H1 (cell line): ENCODE results near the gene OTOS. TPM values are rescaled to one million over a fixed set of nuclear protein-coding genes. Genes with fewer than 3 reads are reported as not detected.

ENCODE experiments used
- CTCF ChIA-PET: fragments of 300-600 bp; sonication (Branson Sonifier 250); formaldehyde crosslinking; loops from one replicate; lab custom pipeline; 2021; ENCODE audit not compliant: partially characterized antibody; lab: Charles Lee
- POLR2A ChIA-PET: fragments of 300-600 bp; sonication (Branson Sonifier 250); formaldehyde crosslinking; loops from one replicate; lab custom pipeline; 2021; ENCODE audit warnings: inconsistent platforms; ENCODE audit not compliant: partially characterized antibody; lab: Charles Lee
- DNase-seq, 2 experiments: peaks; one replicate each; pipeline versions ENCODE4 v3.0.0 to v3.0.0-alpha.2; 2010 to 2022; ENCODE audit warnings: low spot score in 2 of 2, low read depth in 1 of 2, mixed read lengths in 1 of 2
- FAIRE-seq: peaks from 2 replicates; lab custom pipeline; 2011; peaks lifted over from hg19 to GRCh38; lab: Jason Lieb, UNC
- H2AFZ ChIP-seq: 2 replicates; pipeline ENCODE4 v1.8.1; 2012; ENCODE audit warnings: low read length, inconsistent platforms
- H2AK5ac ChIP-seq: 2 replicates; pipeline ENCODE4 v1.6.1; 2013; ENCODE audit warnings: low read depth, low read length
- H2BK120ac ChIP-seq: replicated peaks from 2 replicates; pipeline ENCODE3; 2013; ENCODE audit warnings: low read depth, low read length, inconsistent platforms
- H2BK12ac ChIP-seq: 2 replicates; pipeline ENCODE4 v1.6.1; 2013; ENCODE audit warnings: low read depth, low read length
- H2BK15ac ChIP-seq: 2 replicates; pipeline ENCODE4 v1.6.1; 2013; ENCODE audit warnings: low read length
- H2BK20ac ChIP-seq: 2 replicates; pipeline ENCODE4 v1.6.1; 2013; ENCODE audit warnings: low read length
- H2BK5ac ChIP-seq: 2 replicates; pipeline ENCODE4 v1.6.1; 2013; ENCODE audit warnings: low read depth, low read length
- H3K14ac ChIP-seq: 2 replicates; pipeline ENCODE4 v1.6.1; 2013; ENCODE audit warnings: inconsistent platforms; ENCODE audit not compliant: insufficient read length
- H3K18ac ChIP-seq: 2 replicates; pipeline ENCODE4 v1.6.1; 2013; ENCODE audit warnings: low read length; ENCODE audit errors: extremely low read depth
- H3K23ac ChIP-seq: 2 replicates; pipeline ENCODE4 v1.6.1; 2013; ENCODE audit warnings: inconsistent platforms; ENCODE audit not compliant: insufficient read length
- H3K23me2 ChIP-seq: 2 replicates; pipeline ENCODE4 v1.6.1; 2013; ENCODE audit warnings: low read depth, low read length
- H3K27ac ChIP-seq: 2 replicates; pipeline ENCODE4 v1.6.1; 2011; ENCODE audit warnings: low read depth, low read length, inconsistent platforms
- H3K27me3 ChIP-seq, 4 experiments: replicated peaks in 1 of 4; 1 replicate in 1 of 4; 2 replicates in 3 of 4; pipeline versions ENCODE4 v1.6.1 to v1.8.1; 2011 to 2013; ENCODE audit warnings: low read length in 3 of 4, mild to moderate bottlenecking in 3 of 4, inconsistent platforms in 2 of 4, mixed read lengths in 2 of 4, moderate library complexity in 1 of 4; ENCODE audit not compliant: control insufficient read depth in 3 of 4, insufficient read depth in 3 of 4; ENCODE audit errors: extremely low read depth in 1 of 4
- H3K36me3 ChIP-seq, 4 experiments: 2 replicates each; pipeline versions ENCODE4 v1.6.1 to v1.8.1; 2011 to 2013; ENCODE audit warnings: mild to moderate bottlenecking in 4 of 4, low read length in 3 of 4, moderate library complexity in 2 of 4, control low read depth in 1 of 4, inconsistent platforms in 1 of 4; ENCODE audit not compliant: insufficient read depth in 4 of 4, control insufficient read depth in 2 of 4
- H3K4ac ChIP-seq: replicated peaks from 2 replicates; pipeline ENCODE3; 2013; ENCODE audit warnings: low read length, low read depth, mixed read lengths, inconsistent platforms; ENCODE audit not compliant: insufficient read length
- H3K4me1 ChIP-seq, 4 experiments: replicated peaks in 1 of 4; 1 replicate in 1 of 4; 2 replicates in 3 of 4; pipeline versions ENCODE4 v1.6.1 to v1.8.1; 2011 to 2013; ENCODE audit warnings: low read length in 3 of 4, inconsistent platforms in 2 of 4, mixed read lengths in 1 of 4; ENCODE audit not compliant: insufficient read depth in 4 of 4, control insufficient read depth in 3 of 4
- H3K4me2 ChIP-seq, 2 experiments: 2 replicates each; pipeline versions ENCODE4 v1.6.1 to v1.8.1; 2011 to 2013; ENCODE audit warnings: low read depth in 2 of 2, low read length in 2 of 2, control low read depth in 1 of 2, inconsistent platforms in 1 of 2, mild to moderate bottlenecking in 1 of 2; ENCODE audit not compliant: insufficient read depth in 1 of 2
- H3K4me3 ChIP-seq, 4 experiments: fragments of 200-600, 300-600 bp in 1 of 4; sonication (generic), shearing (Covaris generic), sonication (Bioruptor Twin) in 1 of 4; 2 replicates each; pipeline versions ENCODE4 v1.5.1 to v1.8.1; 2011 to 2016; ENCODE audit warnings: low read length in 4 of 4, low read depth in 3 of 4, control low read depth in 2 of 4, inconsistent platforms in 2 of 4, mild to moderate bottlenecking in 2 of 4, mixed read lengths in 1 of 4, moderate library complexity in 1 of 4; ENCODE audit not compliant: insufficient read depth in 2 of 4; ENCODE audit errors: extremely low read depth in 1 of 4
- H3K56ac ChIP-seq: replicated peaks from 2 replicates; pipeline ENCODE3; 2013; ENCODE audit warnings: low read depth, mild to moderate bottlenecking, mixed read lengths, low read length, inconsistent platforms; ENCODE audit not compliant: insufficient read length
- H3K79me1 ChIP-seq: 2 replicates; pipeline ENCODE4 v1.6.1; 2013; ENCODE audit warnings: low read depth, low read length, control low read depth
- H3K79me2 ChIP-seq, 2 experiments: 2 replicates each; pipeline versions ENCODE4 v1.6.1 to v1.8.1; 2012 to 2013; ENCODE audit warnings: low read length in 2 of 2, mild to moderate bottlenecking in 2 of 2, inconsistent platforms in 1 of 2; ENCODE audit not compliant: insufficient read depth in 2 of 2, control insufficient read depth in 1 of 2
- H3K9ac ChIP-seq, 4 experiments: replicated peaks in 1 of 4; 1 replicate in 1 of 4; 2 replicates in 3 of 4; pipeline versions ENCODE4 v1.6.1 to v1.8.1; 2011 to 2013; ENCODE audit warnings: low read depth in 3 of 4, low read length in 3 of 4, control low read depth in 2 of 4, mild to moderate bottlenecking in 2 of 4, moderate library complexity in 2 of 4, inconsistent platforms in 1 of 4; ENCODE audit errors: extremely low read depth in 1 of 4
- H3K9me3 ChIP-seq, 2 experiments: 2 replicates each; pipeline versions ENCODE4 v1.6.1 to v1.8.1; 2012 to 2013; ENCODE audit warnings: mild to moderate bottlenecking in 2 of 2, moderate library complexity in 2 of 2, control low read depth in 1 of 2, inconsistent platforms in 1 of 2, low read depth in 1 of 2, low read length in 1 of 2, mixed read lengths in 1 of 2; ENCODE audit not compliant: insufficient read depth in 2 of 2
- H4K20me1 ChIP-seq, 2 experiments: replicated peaks in 1 of 2; 2 replicates each; pipeline versions ENCODE3 to v1.8.1; 2011 to 2013; ENCODE audit warnings: inconsistent platforms in 2 of 2, low read length in 2 of 2, mild to moderate bottlenecking in 1 of 2; ENCODE audit not compliant: insufficient read depth in 2 of 2, control insufficient read depth in 1 of 2
- H4K5ac ChIP-seq: 2 replicates; pipeline ENCODE4 v1.6.1; 2013; ENCODE audit warnings: low read length, low read depth, mixed read lengths, inconsistent platforms; ENCODE audit not compliant: insufficient read length
- H4K8ac ChIP-seq: 2 replicates; pipeline ENCODE4 v1.8.0; 2013; ENCODE audit warnings: mild to moderate bottlenecking, moderate library complexity, low read length, inconsistent platforms; ENCODE audit not compliant: insufficient read depth; ENCODE audit errors: extremely low read depth
- H4K91ac ChIP-seq: replicated peaks from 2 replicates; pipeline ENCODE3; 2013; ENCODE audit warnings: low read length, mixed read lengths, inconsistent platforms; ENCODE audit not compliant: insufficient read length
- EZH2 ChIP-seq: fragments of 200-600 bp; sonication (generic); IDR thresholded peaks from 2 replicates; pipeline ENCODE4 v1.7.1; 2012; ENCODE audit warnings: low read depth, mild to moderate bottlenecking, moderate library complexity, low read length, inconsistent platforms; ENCODE audit not compliant: severe bottlenecking
- JUN ChIP-seq: IDR thresholded peaks from 2 replicates; pipeline ENCODE4 v1.6.1; 2011; ENCODE audit warnings: low read depth, mild to moderate bottlenecking, improper control_type of control experiment, low read length
- KDM5A ChIP-seq: fragments of 200-600 bp; IDR thresholded peaks from 2 replicates; pipeline ENCODE4 v1.7.1; 2012; ENCODE audit warnings: mild to moderate bottlenecking, low read length, inconsistent platforms, mixed read lengths
- MAX ChIP-seq: IDR thresholded peaks from 2 replicates; pipeline ENCODE4 v1.6.1; 2012; ENCODE audit warnings: inconsistent platforms
- POLR2AphosphoS5 ChIP-seq: IDR thresholded peaks from 2 replicates; pipeline ENCODE4 v1.6.1; 2011; ENCODE audit warnings: low read depth, low read length
- SP1 ChIP-seq: IDR thresholded peaks from 2 replicates; pipeline ENCODE4 v1.6.1; 2011; ENCODE audit warnings: low read depth, low read length
- SP4 ChIP-seq: IDR thresholded peaks from 2 replicates; pipeline ENCODE4 v1.6.1; 2012; ENCODE audit warnings: low read length, inconsistent platforms
- TAF1 ChIP-seq: IDR thresholded peaks from 2 replicates; pipeline ENCODE4 v1.6.1; 2011; ENCODE audit warnings: mild to moderate bottlenecking, low read depth, low read length
- TAF7 ChIP-seq: optimal IDR thresholded peaks from 2 replicates; pipeline ENCODE3; 2011; ENCODE audit warnings: low read depth, mild to moderate bottlenecking, inconsistent platforms, low read length, moderate library complexity, borderline replicate concordance
- YY1 ChIP-seq: IDR thresholded peaks from 2 replicates; pipeline ENCODE4 v1.6.1; 2011; ENCODE audit warnings: low read depth, mild to moderate bottlenecking, low read length
- WGBS, 2 experiments: shearing (Covaris generic) in 1 of 2; methylation state at CpG; one replicate each; pipeline versions ENCODE4 v1.1.6 to v1.1.7; 2013 to 2015; ENCODE audit warnings: low lambda C conversion rate in 2 of 2, mixed read lengths in 2 of 2, inconsistent platforms in 1 of 2, low coverage in 1 of 2, missing lambda C conversion rate in 1 of 2; ENCODE audit not compliant: insufficient replicate concordance in 2 of 2, insufficient coverage in 1 of 2, insufficient read length in 1 of 2; ENCODE audit errors: extremely low coverage in 1 of 2, missing lambda C conversion rate in 1 of 2; 5-methylcytosine and 5-hydroxymethylcytosine counted together
- polyA plus RNA-seq, 7 experiments: library from polyadenylated mRNA; depleted of rRNA in 3 of 7; stranded (reverse) in 5 of 7; unstranded in 2 of 7; fragments of >200 nt in 5 of 7; fragments of 200-250 nt in 2 of 7; gene quantifications; 1 replicate in 5 of 7; 2 replicates in 1 of 7; 4 replicates in 1 of 7; pipeline versions ENCODE4 v1.2.1 to v1.2.3, GENCODE V29; 2011 to 2013; ENCODE audit warnings: missing spikeins in 2 of 7, mixed read lengths in 2 of 7
- total RNA-seq: library from RNA; stranded (reverse); fragmentation: NEBNext Ultra II Directional; extraction: Animal tissue kit (Norgen Biotek cat#: 25700); gene quantifications from 2 replicates; pipeline ENCODE4 v1.2.1, GENCODE V29; 2021
- TF ChIP-seq, protein P1 (sequence below): IDR thresholded peaks from 2 replicates; pipeline ENCODE4 v1.6.1; 2011; ENCODE audit warnings: low read length, improper control_type of control experiment
- TF ChIP-seq, protein P2 (sequence below): IDR thresholded peaks from 2 replicates; pipeline ENCODE4 v1.6.1; 2012; ENCODE audit warnings: inconsistent platforms

The OTOS gene
- total and polyA plus RNA-seq, 2 of the 8 experiments (the other 6 are each of a cell fraction or from before 2014, with no cell fraction given): 0.17 TPM; not detected in 1

DNA sequence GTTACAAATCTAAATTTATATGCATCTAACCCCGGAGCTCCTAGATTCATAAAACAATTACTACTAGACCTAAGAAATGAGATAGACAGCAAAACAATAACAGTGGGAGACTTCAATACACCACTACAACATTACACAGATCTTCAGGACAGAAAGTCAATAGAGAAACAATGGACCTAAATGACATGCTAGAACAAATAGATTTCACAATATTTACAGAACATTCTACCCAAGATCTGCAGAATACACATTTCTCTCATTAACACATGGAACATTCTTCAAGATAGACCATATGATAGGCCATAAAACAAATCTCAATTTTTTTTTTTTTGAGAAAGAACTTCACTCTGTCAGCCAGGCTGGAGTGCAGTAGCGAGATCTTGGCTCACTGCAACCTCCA, 42.1 kb downstream of the OTOS start:
- FAIRE-seq (no peak), DNase-seq (no peak)
- no peaks in the 10 kb centered on the region for H3K36me3 ChIP-seq
- H2BK120ac ChIP-seq: no peak overlapping the region
- no peak overlapping the region for H2BK20ac ChIP-seq
- no peak overlapping the region for H3K23ac ChIP-seq
- no peak overlapping the region for H3K9ac ChIP-seq
- no peaks in the 10 kb centered on the region for H3K79me1 ChIP-seq
- no peak overlapping the region for H2AK5ac ChIP-seq
- no peak overlapping the region for H3K56ac ChIP-seq
- no peak overlapping the region for H2AFZ ChIP-seq
- WGBS, 2 experiments: 97% methylated on average over 2 of the region's 2 CpGs; no CpG with 5 or more reads in 1 of the 2 experiments
- POLR2A ChIA-PET: no interaction called here
- no peaks in the 10 kb centered on the region for H4K20me1 ChIP-seq
- CTCF ChIA-PET: interaction anchor here (1.7 kb wide), 1 partner anchor 32 kb away, joined by 3 read pairs; no protein-coding TSS in a partner anchor
- no peak overlapping the region for H2BK15ac ChIP-seq
- peaks cover 0 to 12% (median 7%) of the 10 kb centered on the region in 4 experiments; a peak in 4 of 7 replicates for H3K27me3 ChIP-seq
- H3K4me1 ChIP-seq: peaks cover 0 to 3% (median 1%) of the 10 kb centered on the region in 4 experiments; a peak in 3 of 7 replicates
- no peak overlapping the region for H4K8ac ChIP-seq
- no peak overlapping the region for H3K27ac ChIP-seq
- no peak overlapping the region for H3K18ac ChIP-seq
- no peak overlapping the region for H2BK5ac ChIP-seq
- peaks cover 4% of the 10 kb centered on the region; the same call in 1 of the 2 replicates for H3K23me2 ChIP-seq
- no peaks in the 10 kb centered on the region for H3K9me3 ChIP-seq
- H3K79me2 ChIP-seq: no peaks in the 10 kb centered on the region
- no peak overlapping the region for H2BK12ac ChIP-seq
- no peak overlapping the region for H3K14ac ChIP-seq
- H3K4ac ChIP-seq: no peak overlapping the region
- H4K91ac ChIP-seq: no peak overlapping the region
- no peak overlapping the region for H3K4me3 ChIP-seq
- H4K5ac ChIP-seq: no peak overlapping the region
- H3K4me2 ChIP-seq: no peak overlapping the region
- TF ChIP-seq TAF7 (no peak), YY1 (no peak), TAF1 (no peak), JUN (no peak), SP1 (no peak), MAX (no peak), POLR2AphosphoS5 (no peak), KDM5A (no peak), EZH2 (no peak), SP4 (no peak)
- TF ChIP-seq, protein P1, sequence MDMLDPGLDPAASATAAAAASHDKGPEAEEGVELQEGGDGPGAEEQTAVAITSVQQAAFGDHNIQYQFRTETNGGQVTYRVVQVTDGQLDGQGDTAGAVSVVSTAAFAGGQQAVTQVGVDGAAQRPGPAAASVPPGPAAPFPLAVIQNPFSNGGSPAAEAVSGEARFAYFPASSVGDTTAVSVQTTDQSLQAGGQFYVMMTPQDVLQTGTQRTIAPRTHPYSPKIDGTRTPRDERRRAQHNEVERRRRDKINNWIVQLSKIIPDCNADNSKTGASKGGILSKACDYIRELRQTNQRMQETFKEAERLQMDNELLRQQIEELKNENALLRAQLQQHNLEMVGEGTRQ: no peak
- TF ChIP-seq, protein P2, sequence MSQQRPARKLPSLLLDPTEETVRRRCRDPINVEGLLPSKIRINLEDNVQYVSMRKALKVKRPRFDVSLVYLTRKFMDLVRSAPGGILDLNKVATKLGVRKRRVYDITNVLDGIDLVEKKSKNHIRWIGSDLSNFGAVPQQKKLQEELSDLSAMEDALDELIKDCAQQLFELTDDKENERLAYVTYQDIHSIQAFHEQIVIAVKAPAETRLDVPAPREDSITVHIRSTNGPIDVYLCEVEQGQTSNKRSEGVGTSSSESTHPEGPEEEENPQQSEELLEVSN: no peak
